ENCODE results near the gene AFF3. TPM values are rescaled to one million over a fixed set of nuclear protein-coding genes. Genes with fewer than 3 reads are reported as not detected.

Gene AFF3
- total and polyA plus RNA-seq, 12 donors, result 0.39 to 16.9 (median 7.0) TPM

GRCh38 chr2:99806758-99807157, 335.6 kb downstream of the AFF3 start:
- TF ChIP-seq CTCF (IDR thresholded peaks at IDR 0.05), result no peak
- Histone ChIP-seq H3K27me3 (no peaks in the 10 kb centered on the region), H3K9me3 (peaks cover 0 to 6% (median 0%) of the 10 kb centered on the region in 11 donors), H3K4me3 (no peak overlapping the region), H3K4me1 (peaks cover 0 to under 1% (median 0%) of the 10 kb centered on the region in 9 donors), H3K27ac (no peak overlapping the region), H3K36me3 (no peaks in the 10 kb centered on the region)
- WGBS, 2 donors, result 85 to 92% methylated on average over 4 of the region's 4 CpGs
- no peak for ATAC-seq
- intact Hi-C loops (cut with DNase I), result no loop called here
- DNase-seq, result no peak

GRCh38 chr2:99805930-99806476, 336.4 kb downstream of the AFF3 start:
- H3K4me1 ChIP-seq, result peaks cover 0 to 6% (median 0%) of the 10 kb centered on the region in 9 donors
- no peak for ATAC-seq
- no peaks in the 10 kb centered on the region for H3K36me3 ChIP-seq
- intact Hi-C loops (cut with DNase I), result no loop called here
- no peak overlapping the region for H3K27ac ChIP-seq
- no peak overlapping the region for H3K4me3 ChIP-seq
- no peak for TF ChIP-seq CTCF (IDR thresholded peaks at IDR 0.05)
- WGBS, 2 donors, result 94 to 96% methylated on average over 5 of the region's 5 CpGs
- no peaks in the 10 kb centered on the region for H3K27me3 ChIP-seq
- H3K9me3 ChIP-seq, result peaks cover 0 to 6% (median 0%) of the 10 kb centered on the region in 11 donors
- no peak for DNase-seq

GRCh38 chr2:99803846-99804245, 338.5 kb downstream of the AFF3 start:
- Histone ChIP-seq H3K4me1 (peaks cover 0 to 6% (median 0%) of the 10 kb centered on the region in 9 donors), H3K4me3 (no peak overlapping the region), H3K36me3 (no peaks in the 10 kb centered on the region), H3K27ac (no peak overlapping the region), H3K9me3 (peaks cover 0 to 6% (median 0%) of the 10 kb centered on the region in 11 donors), H3K27me3 (no peaks in the 10 kb centered on the region)
- intact Hi-C loops (cut with DNase I), result no loop called here
- 69 to 87% methylated on average over 1 of the region's 1 CpG for WGBS, 2 donors
- no peak for TF ChIP-seq CTCF (IDR thresholded peaks at IDR 0.05)
- no peak for ATAC-seq
- no peak for DNase-seq

- intact Hi-C loops (cut with DNase I), result no loop called here
- DNase-seq (no peak), ATAC-seq (no peak)
- 85 to 91% methylated on average over 1 of the region's 1 CpG for WGBS, 2 donors
- Histone ChIP-seq H3K27ac (no peak overlapping the region), H3K36me3 (no peaks in the 10 kb centered on the region), H3K4me1 (peaks cover 0 to 6% (median 0%) of the 10 kb centered on the region in 9 donors), H3K4me3 (no peak overlapping the region), H3K9me3 (peaks cover 0 to 11% (median 3%) of the 10 kb centered on the region in 11 donors), H3K27me3 (no peaks in the 10 kb centered on the region)
- TF ChIP-seq CTCF (IDR thresholded peaks at IDR 0.05), result no peak
Observed at GRCh38 chr2:99802734-99803133, 339.7 kb downstream of the AFF3 start.
